ENCODE measurements around the gene DGKG.

DNA sequence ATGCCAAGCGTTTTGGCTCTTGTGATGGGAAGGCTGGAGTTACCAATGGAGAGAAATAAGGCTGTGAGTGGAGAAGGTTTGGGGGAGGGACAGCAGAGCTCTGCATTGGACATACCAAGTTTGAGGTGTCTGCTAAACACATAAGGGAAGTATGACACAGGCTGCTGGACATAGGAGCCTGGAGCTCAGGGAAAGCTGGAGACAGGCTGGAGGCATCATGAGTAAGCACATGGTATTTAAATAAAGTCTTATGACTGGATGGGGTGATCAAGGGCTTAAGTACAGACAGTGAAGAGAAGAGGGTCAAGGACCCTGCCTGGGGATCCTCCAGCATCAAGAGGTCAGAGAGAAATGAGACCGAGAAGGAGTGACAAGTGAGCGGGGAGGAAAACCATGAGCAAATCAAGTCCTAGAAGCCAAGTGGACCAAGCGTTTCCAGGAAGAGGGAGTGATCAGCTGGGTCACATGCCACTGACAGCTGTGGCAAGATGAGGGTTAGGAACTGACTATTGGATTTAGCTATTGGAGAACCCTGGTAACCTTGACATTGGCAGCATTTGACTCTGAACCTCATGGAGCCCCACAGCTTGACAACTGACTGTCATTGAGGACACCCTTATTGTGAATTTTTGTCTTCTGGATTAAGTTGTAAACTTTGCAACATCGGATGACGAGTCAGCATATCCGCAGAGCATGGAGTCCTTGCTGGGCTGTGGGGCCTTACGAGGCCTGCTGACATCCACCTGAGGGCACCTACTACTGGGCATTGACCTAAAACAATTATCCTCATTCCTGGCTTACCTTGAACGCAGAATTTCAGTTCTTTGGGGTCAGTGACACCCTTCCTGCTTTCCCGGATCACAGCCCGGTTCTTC lies 174.4 kb downstream of the DGKG start:
- no peak for TF ChIP-seq CTCF (optimal IDR thresholded peaks at IDR 0.05 in 1 of 3, IDR thresholded peaks at IDR 0.05 in 1 of 3, conservative IDR thresholded peaks at IDR 0.05 in 1 of 3; ENCODE audit: extremely low read depth in 1 of 3, insufficient read depth in 2 of 3, low read length in 3 of 3)
- TF ChIP-seq EZH2 (IDR thresholded peaks at IDR 0.05; ENCODE audit: low read length) = no peak

Measured in keratinocyte (primary cell).